Spleen (tissue), 11 donors: ENCODE measurements around the gene ADAMTS12. TPM values are rescaled to one million over a fixed set of nuclear protein-coding genes. Genes with fewer than 3 reads are reported as not detected.
"Not testable (repeated sequence)": the region's sequence is repeated elsewhere in the genome, so short reads cannot be mapped to it uniquely, and the experiment has no call there.

Source experiments
- DNase-seq: peaks from one replicate; pipeline ENCODE4 v3.0.0-alpha.2; 2020
- H3K27ac ChIP-seq, 8 donors: fragments of 200-600 bp; sonication (generic) in 7 of 8; 1 replicate in 4 of 8; 2 replicates in 4 of 8; pipeline versions ENCODE4 v1.5.0 to v1.8.0; 2016 to 2021; ENCODE audit warnings: inconsistent platforms in 4 of 8, mild to moderate bottlenecking in 4 of 8, moderate library complexity in 1 of 8
- H3K27me3 ChIP-seq, 7 donors: fragments of 200-600 bp; sonication (generic) in 6 of 7; replicated peaks in 1 of 7; 1 replicate in 4 of 7; 2 replicates in 3 of 7; pipeline versions ENCODE4 v1.5.0 to v1.8.0; 2016 to 2021; ENCODE audit warnings: inconsistent platforms in 3 of 7, mild to moderate bottlenecking in 1 of 7
- H3K36me3 ChIP-seq, 6 donors: fragments of 200-600 bp; sonication (generic) in 5 of 6; 1 replicate in 4 of 6; 2 replicates in 2 of 6; pipeline versions ENCODE4 v1.5.0 to v1.8.0; 2016 to 2021; ENCODE audit warnings: inconsistent platforms in 2 of 6
- H3K4me1 ChIP-seq, 6 donors: fragments of 200-600 bp; sonication (generic) in 5 of 6; 1 replicate in 3 of 6; 2 replicates in 3 of 6; pipeline versions ENCODE4 v1.5.0 to v1.8.0; 2016 to 2021; ENCODE audit warnings: inconsistent platforms in 3 of 6
- H3K4me3 ChIP-seq, 8 donors: fragments of 200-600 bp; sonication (generic) in 7 of 8; 1 replicate in 4 of 8; 2 replicates in 4 of 8; pipeline versions ENCODE4 v1.5.0 to v1.8.0; 2016 to 2021; ENCODE audit warnings: inconsistent platforms in 4 of 8, mild to moderate bottlenecking in 4 of 8, moderate library complexity in 2 of 8
- H3K9me3 ChIP-seq, 8 donors: fragments of 200-600 bp; sonication (generic) in 7 of 8; 1 replicate in 4 of 8; 2 replicates in 4 of 8; pipeline versions ENCODE4 v1.5.0 to v1.8.0; 2016 to 2021; ENCODE audit warnings: inconsistent platforms in 4 of 8
- CTCF ChIP-seq, 11 experiments: fragments of 200-600 bp in 7 of 11; fragments of 450-650 bp in 4 of 11; sonication (generic) in 4 of 11; IDR thresholded peaks in 8 of 11; conservative IDR thresholded peaks in 3 of 11; 1 replicate in 7 of 11; 2 replicates in 4 of 11; pipeline versions ENCODE4 v1.4.0 to v1.8.0; 2016 to 2021; ENCODE audit warnings: antibody characterized with exemption in 11 of 11, inconsistent platforms in 4 of 11, mild to moderate bottlenecking in 1 of 11
- POLR2A ChIP-seq, 3 donors: fragments of 450-650 bp; IDR thresholded peaks; one replicate each; pipeline ENCODE4 v1.5.1; 2017; ENCODE audit warnings: antibody characterized with exemption in 3 of 3, mild to moderate bottlenecking in 1 of 3
- POLR2AphosphoS5 ChIP-seq, 3 donors: sonication (generic); formaldehyde crosslinking; IDR thresholded peaks; one replicate each; pipeline ENCODE4 v1.5.1; 2017; ENCODE audit warnings: antibody characterized with exemption in 3 of 3
- WGBS, 5 donors: extraction: QIAGEN DNeasy Blood & Tissue Kit in 3 of 5; methylation state at CpG; one replicate each; pipeline versions ENCODE4 v1.1.5 to v1.1.7; 2013 to 2018; 5-methylcytosine and 5-hydroxymethylcytosine counted together
- intact Hi-C: fragments of 100-400 bp; cut with DNase I; formaldehyde crosslinking; loops from one replicate; pipeline ENCODE4 v1.15.0; 2023; ENCODE audit warnings: low total_unique reads
- polyA plus RNA-seq, 3 donors: library from polyadenylated mRNA; stranded (reverse); fragments of 200-250 nt; gene quantifications; one replicate each; pipeline ENCODE4 v1.2.1, GENCODE V29; 2013
- total RNA-seq, 7 donors: library from RNA; depleted of rRNA in 3 of 7; stranded (reverse); fragments of >200 nt in 3 of 7; fragmentation: NEBNext Ultra II Directional in 4 of 7; extraction: Animal tissue kit (Norgen Biotek cat#: 25700) in 4 of 7; gene quantifications; one replicate each; pipeline versions ENCODE4 v1.1.0 to v1.2.1, GENCODE V29; 2016 to 2021
- donor health status: healthy with polysubstance abuse.
- donor health status: DM: no; HTN: no; CAD: no; lungs with moderate emphysema.
- donor health status: DM: no; HTN: no; CAD: no.
- donor health status: Bipolar disorder and iron deficiency.
- donor health status: healthy.
- donor health status: DM: no; HTN: no; CAD: no.
- donor health status: DM: yes; HTN: yes; CAD: no.

ADAMTS12 gene
- total and polyA plus RNA-seq, 10 donors: 0.07 to 4.3 (median 1.4) TPM

- WGBS, 5 donors: 59 to 81% (median 72%) methylated on average over 3 of the region's 3 CpGs
- TF ChIP-seq POLR2A (IDR thresholded peaks at IDR 0.05) (no peak), CTCF (IDR thresholded peaks at IDR 0.05 in 8 of 11, conservative IDR thresholded peaks at IDR 0.05 in 3 of 11) (no peak), POLR2AphosphoS5 (IDR thresholded peaks at IDR 0.05) (no peak)
These were observed 334.2 kb downstream of the ADAMTS12 start for GRCh38 chr5:33557605-33558004.

GRCh38 chr5:33556330-33557328 lies 335.2 kb downstream of the ADAMTS12 start:
- DNase-seq: no peak
- no peaks in the 10 kb centered on the region for H3K36me3 ChIP-seq
- TF ChIP-seq CTCF (IDR thresholded peaks at IDR 0.05 in 8 of 11, conservative IDR thresholded peaks at IDR 0.05 in 3 of 11): no peak
- no peak for TF ChIP-seq POLR2AphosphoS5 (IDR thresholded peaks at IDR 0.05)
- H3K27me3 ChIP-seq: no peaks in the 10 kb centered on the region
- intact Hi-C loops: no loop called here
- no peaks in the 10 kb centered on the region for H3K4me1 ChIP-seq
- peaks cover 0 to 6% (median 0%) of the 10 kb centered on the region in 8 donors for H3K9me3 ChIP-seq
- no peak overlapping the region for H3K27ac ChIP-seq
- WGBS, 5 donors: 52 to 73% (median 69%) methylated on average over 8 of the region's 8 CpGs
- H3K4me3 ChIP-seq: no peak overlapping the region

More at GRCh38 chr5:33557605-33558004, 334.2 kb downstream of the ADAMTS12 start:
- H3K9me3 ChIP-seq: peaks cover 0 to under 1% (median 0%) of the 10 kb centered on the region in 8 donors
- H3K4me1 ChIP-seq: no peaks in the 10 kb centered on the region
- no peak overlapping the region for H3K27ac ChIP-seq
- H3K27me3 ChIP-seq: no peaks in the 10 kb centered on the region
- no peaks in the 10 kb centered on the region for H3K36me3 ChIP-seq
- no peak overlapping the region for H3K4me3 ChIP-seq
- intact Hi-C loops: no loop called here
- no peak for DNase-seq

GRCh38 chr5:33549982-33550567 lies 341.7 kb downstream of the ADAMTS12 start:
- H3K4me1 ChIP-seq: no peaks in the 10 kb centered on the region
- H3K27ac ChIP-seq: no peak overlapping the region
- 76 to 94% (median 81%) methylated on average over 6 of the region's 6 CpGs for WGBS, 5 donors
- no peaks in the 10 kb centered on the region for H3K36me3 ChIP-seq
- no peak for DNase-seq
- no peak overlapping the region for H3K4me3 ChIP-seq
- H3K9me3 ChIP-seq: peaks cover 0 to 6% (median 0%) of the 10 kb centered on the region in 8 donors
- H3K27me3 ChIP-seq: no peaks in the 10 kb centered on the region
- intact Hi-C loops: no loop called here
- TF ChIP-seq POLR2AphosphoS5 (IDR thresholded peaks at IDR 0.05) (no peak), CTCF (IDR thresholded peaks at IDR 0.05 in 8 of 11, conservative IDR thresholded peaks at IDR 0.05 in 3 of 11) (no peak), POLR2A (IDR thresholded peaks at IDR 0.05) (no peak)

GRCh38 chr5:33539790-33540189 lies 352.0 kb downstream of the ADAMTS12 start:
- H3K9me3 ChIP-seq, H3K36me3 ChIP-seq, intact Hi-C loops, DNase-seq, H3K27ac ChIP-seq, H3K4me1 ChIP-seq, H3K4me3 ChIP-seq: not testable (repeated sequence)
- WGBS, 5 donors: 81 to 98% (median 91%) methylated on average over 10 of the region's 10 CpGs
- H3K27me3 ChIP-seq: peaks cover 0 to 11% (median 0%) of the 10 kb centered on the region in 7 donors
